HG03432 (cell line): ENCODE results near the gene POLRMT.
"Not testable (repeated sequence)": the region's sequence is repeated elsewhere in the genome, so short reads cannot be mapped to it uniquely, and the experiment has no call there.

Experiments used
- ATAC-seq: cut with Tn5 transposase; IDR thresholded peaks from one replicate; pipeline ENCODE4 v1.9.1; 2021; ENCODE audit warnings: mild to moderate bottlenecking, moderate library complexity; ENCODE audit not compliant: unreplicated experiment

Gene POLRMT

DNA sequence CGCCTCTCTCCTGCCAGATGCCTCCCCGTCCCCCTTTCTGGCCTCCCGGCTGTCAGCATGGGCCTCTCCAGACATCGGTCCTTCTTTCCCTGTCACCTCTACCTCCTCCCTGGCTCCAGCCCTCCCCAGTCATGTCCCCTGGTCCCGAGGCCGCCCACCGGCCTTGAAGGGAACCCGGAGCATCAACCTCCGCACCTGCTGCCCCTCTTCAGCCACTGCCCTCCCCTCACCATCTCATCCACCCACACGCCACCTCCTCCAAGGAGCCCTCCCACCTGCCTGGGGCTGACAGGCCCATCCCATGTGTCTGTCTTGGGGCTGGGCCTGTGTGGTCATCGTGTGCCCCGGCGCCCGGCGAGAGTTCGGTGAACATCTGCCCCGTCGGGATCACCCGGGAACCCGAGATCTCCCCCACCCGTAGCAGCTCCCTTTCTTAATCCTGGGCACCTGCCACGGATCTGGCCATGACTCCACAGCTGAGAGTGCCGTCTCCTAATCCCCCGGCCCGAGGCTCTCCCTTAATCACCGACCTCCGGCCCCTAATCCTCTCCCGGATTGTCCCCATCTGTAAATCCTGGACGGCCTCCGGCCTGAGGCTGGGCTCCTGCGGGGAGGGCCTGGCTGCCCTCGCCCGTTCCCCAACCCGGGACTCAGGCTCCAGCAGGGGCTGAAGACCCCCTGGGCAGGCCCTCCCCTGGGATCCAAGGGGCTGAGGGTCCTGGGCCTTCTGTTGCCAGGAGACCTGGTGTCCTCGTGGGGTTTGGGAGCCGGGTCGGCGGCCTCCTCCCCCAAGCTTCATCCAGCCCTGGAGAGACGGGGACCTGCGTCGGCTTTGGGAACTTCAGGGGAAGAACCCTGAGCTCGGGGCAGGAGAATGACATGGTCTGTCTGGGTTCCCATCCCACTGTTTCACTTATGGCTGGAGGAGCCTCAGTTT is 37.7 kb downstream of the POLRMT start:
- no peak for ATAC-seq

DNA sequence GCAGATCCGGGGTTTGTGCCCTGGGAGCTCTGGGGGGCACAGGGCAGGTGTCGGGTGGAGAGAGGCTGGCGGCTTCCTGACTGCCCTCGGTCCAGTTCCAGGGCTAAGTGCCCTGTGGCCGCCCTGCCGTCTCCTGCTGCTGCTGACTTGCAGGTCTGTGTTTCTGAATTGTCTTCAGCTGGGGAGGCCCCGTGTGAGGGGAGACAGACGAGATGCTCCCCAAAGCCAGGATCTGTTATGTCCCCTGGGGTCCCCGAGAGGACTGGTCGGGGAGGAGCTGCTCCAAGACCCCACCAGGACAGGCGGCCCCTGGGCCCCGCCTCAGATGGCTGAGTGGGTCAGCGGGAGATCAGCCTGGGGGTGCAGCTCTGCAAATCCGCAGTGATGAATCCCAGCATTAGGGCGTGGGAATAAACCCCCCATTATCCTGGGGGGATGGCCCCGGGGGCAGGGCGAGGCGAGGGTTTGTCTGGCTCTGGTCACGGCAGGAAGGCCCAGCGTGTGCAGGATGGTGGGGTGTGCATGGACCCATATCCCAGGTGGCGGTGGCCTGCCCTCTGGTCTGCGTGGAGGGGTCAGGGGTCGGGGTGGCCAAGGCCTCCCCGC is 39.0 kb downstream of the POLRMT start:
- ATAC-seq, result no peak

DNA sequence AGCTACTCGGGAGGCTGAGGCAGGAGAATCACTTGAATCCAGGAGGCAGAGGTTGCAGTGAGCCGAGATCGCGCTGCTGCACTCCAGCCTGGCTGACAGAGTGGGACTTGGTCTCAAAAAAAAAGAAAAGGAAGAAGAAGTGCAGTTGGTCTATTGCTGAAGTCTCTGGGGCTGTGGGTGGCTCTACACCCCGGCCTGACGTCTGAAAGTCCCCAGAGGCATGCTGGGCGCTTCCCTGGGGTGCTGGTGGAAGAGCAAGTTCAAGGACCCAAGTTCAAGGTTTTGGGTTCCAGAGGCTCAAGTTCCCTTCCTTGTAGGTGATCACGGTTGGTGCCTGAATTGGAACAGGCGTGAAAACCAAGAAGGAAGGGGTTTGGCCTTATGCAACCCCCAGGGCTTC is 39.8 kb downstream of the POLRMT start:
- no peak for ATAC-seq

DNA sequence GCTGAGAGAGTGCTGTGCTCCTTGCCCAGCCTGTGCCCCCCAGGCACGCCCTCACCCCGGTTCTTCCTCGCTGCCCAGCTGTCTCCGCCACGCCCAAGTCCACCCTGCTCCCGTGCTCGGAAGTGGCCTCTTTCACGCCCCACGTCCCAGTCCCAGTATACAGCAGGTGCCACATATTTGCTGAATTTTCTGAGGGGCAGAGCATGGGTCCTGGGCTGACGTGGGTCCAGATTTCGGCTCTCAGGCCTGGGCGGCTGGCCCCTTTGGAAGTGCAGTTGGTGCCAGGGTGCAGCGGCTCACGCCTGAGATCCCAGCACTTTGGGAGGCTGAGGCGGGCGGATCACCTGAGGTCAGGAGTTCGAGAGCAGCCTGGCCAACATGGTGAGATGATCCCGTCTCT is 40.3 kb downstream of the POLRMT start:
- no peak for ATAC-seq

DNA sequence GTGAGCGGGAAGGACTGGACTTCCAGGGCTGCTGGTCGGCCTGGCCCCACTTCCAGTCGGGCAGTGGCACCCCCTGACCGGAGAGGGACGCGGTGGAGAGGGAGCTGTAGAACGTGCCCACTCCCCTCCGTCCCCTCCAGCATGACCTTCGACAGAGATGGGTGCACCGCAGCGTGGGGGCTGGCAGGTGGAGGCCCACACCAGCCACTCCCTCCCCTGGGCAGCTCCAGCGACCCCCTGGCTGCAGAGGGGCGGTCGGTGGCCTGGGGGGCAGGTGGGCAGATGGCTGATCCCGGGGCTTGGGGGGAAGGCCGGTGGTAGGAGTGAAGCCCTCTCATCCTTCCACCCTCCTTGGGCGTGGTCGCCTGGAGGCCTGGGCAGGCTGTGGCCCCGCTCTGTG is 41.2 kb downstream of the POLRMT start:
- no peak for ATAC-seq

DNA sequence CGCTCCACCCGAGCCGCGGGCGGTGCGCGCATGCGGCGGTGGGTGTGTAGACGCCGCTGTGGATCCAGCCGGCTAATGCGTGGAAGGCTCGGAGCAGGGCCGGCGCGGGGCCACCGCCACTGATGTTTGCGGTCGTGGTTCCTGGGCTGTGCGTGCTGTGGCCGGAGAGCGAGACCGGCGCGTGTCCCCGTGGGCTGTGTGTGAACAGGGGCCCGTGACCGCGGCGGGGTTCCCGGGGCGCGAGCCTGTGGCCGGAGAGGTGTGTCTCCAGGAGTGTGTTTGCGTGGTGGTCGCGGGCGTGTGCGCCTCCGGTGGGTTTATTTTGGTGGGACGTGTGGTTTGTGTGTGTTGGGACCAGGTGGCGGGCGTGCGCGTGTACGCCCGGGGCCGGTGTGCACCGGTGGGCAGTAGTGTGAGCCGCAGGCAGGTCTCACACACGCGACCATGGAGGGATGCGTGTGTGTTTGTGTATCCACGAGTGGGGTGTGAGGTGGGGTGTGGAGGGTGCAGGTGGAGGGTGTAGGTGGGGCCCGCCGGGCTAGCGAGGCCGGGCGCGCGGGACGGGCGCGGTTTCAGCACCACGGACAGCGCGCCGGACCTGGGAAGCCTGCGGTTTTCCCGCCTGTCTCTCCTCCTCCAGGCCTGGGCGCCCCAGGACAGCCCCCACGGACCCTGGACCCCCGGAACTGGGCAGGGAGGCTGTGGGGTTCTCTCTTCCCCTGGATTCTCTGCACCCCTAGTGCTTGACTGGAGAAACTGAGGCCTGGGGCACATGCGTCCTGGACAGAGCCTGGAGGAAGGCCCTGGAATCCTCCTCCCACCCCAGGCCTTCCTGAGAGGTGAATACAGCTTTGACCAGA is 42.0 kb downstream of the POLRMT start:
- no peak for ATAC-seq

DNA sequence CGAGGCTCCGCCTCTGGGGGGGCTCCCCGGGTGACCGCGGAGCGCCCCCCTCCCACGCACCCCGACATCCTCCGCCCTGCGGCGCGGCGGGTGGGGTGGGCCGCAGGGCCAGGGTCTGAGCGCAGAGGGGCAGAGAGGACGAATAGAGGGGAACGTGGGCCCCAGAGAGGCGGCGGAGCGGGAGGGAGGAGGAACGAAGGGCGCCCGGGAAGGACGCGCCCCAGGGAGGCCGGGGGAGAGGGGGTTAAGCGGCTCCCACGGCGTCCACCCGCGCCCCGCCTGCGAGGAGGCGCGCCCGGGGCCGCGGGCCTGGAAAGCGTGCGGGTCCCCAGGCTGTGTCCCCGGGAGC is 42.6 kb downstream of the POLRMT start:
- ATAC-seq, result no peak

DNA sequence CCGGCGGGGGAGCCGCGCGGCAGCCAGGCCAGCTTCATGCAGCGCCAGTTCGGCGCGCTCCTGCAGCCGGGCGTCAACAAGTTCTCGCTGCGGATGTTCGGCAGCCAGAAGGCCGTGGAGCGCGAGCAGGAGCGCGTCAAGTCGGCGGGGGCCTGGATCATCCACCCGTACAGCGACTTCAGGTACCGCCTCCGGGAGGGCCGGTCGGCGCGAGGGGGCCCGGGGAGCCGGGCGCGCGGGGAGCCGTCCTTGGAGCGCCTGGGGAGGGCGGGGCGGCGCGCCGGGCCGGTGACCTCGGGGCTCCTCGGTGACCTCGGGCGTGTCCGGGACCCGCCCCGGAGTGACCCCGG is 43.0 kb downstream of the POLRMT start:
- no peak for ATAC-seq

DNA sequence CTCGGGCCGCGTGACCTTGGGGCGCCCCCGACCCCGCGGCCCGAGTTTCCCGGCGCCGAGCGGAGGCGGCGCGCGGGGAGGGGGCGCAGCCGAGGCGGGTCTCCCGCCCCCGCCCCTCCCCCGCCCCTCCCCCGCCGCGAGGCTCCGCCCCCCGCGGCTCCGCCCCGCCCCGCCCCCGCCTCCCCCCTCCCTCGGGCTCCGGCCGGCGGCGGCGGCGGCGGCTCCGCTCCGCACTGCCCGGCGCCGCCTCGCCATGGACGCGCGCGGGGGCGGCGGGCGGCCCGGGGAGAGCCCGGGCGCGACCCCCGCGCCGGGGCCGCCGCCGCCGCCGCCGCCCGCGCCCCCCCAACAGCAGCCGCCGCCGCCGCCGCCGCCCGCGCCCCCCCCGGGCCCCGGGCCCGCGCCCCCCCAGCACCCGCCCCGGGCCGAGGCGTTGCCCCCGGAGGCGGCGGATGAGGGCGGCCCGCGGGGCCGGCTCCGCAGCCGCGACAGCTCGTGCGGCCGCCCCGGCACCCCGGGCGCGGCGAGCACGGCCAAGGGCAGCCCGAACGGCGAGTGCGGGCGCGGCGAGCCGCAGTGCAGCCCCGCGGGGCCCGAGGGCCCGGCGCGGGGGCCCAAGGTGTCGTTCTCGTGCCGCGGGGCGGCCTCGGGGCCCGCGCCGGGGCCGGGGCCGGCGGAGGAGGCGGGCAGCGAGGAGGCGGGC is 43.5 kb downstream of the POLRMT start, which contains the start of gene HCN2:
TSS of gene HCN2 (plus strand) at position 189 of the 703 bp plus-strand sequence. CDS start at position 254, 65 bp downstream.
- no peak for ATAC-seq

DNA sequence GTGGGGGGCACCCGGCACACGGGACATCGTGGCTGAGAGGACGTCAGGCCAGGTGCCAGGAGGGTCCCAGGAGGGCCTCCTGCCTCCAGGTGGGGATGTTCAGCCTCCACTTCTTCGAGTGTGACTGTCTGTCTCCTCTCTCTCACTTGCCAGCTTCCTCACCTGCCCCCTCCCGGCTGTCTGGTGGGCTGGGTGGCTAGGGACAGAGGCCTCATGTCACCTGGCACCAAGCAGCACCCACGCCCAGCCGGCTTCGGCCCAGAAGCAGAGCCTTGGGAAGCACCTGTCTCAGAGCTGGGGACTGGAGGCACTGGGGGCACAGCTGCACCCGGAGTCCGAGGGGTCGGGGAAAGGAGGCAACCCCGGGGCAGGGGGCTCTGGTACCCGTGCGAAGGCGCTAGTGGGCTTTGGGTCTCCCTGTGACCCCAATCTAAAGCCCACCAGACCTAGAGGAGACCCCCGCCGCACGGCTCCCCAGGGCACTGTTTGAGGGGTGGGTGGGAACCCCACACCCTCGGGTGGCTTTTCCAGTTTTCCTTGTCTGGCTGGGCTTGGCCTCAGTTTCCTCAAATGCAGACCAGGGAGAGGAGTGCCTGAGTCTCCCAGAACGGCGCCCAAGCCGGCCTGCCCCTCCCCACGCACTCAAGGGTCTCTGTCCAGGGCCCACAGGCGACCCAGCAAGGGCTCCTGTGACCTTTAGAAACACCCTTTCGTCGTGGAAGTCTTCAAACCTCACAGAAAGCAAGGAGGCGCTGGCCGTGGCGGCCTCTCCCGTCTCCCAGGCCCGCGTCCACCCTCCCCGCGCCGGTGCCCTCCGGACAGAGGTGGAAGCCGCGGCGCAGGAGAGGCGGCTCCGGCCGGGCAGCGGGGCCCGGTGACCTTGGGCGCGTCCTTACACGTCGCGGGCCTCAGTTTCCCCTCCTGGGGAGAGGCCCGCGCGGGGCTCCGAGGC is 44.3 kb downstream of the POLRMT start:
- no peak for ATAC-seq

DNA sequence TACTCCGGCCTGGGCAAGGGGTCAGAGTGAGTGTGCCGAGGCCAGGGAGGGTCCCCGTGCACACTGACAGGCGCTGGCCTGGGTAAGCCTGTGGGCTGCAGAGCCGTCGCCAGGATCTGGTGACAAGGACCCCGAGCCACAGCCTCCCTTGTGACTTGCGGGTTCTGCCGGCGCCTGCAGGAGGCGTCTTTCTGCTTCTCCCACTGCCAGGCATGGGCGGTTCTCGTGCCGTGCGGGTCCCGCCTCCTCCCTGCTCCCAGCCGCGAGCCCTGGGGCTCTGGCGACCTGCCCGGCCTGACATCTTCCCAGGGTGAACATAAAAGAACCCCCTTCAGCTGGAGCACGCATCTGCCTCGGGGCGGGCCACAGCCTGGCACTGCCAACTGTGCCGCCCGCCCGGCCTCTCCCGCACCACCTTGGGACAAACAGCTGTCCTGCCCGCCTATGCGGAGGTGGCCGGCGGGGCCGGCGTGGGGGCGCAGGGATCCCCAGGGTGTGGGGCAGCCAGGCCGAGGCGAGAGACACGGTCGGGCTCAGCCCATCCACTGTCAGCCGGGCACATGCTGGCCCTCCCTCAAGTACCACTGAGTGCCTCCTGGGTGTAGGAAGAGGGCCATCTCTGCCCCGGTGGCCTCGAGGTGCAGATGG is 45.1 kb downstream of the POLRMT start:
- ATAC-seq, result no peak

DNA sequence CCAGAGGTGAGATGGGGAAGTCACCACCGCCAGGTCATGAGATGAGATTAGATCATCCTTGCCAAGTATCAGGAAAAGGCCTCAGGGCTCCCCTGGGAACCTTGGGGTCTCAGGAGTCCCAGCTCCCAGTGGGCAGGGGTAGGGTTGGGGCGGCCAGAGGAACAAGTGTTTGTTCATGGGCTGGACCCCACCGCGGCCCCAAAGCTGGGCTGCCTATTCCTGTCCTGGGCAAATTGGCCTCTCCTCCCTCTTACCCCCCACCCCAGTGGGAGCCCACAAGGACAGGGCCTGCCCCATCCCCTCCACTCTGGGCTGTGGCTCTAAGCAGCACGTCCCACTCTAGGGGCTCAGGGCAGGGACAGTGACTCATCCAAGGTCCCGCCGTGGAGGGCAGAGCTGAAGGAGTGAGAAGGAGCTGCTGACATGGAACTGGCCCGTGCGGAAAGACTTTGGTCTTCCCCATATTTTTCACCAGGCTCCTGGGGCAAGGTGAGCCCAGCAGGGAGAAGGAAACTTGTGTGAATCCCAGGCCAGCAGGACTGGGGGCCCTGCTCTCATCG is 47.7 kb downstream of the POLRMT start:
- ATAC-seq, result no peak

DNA sequence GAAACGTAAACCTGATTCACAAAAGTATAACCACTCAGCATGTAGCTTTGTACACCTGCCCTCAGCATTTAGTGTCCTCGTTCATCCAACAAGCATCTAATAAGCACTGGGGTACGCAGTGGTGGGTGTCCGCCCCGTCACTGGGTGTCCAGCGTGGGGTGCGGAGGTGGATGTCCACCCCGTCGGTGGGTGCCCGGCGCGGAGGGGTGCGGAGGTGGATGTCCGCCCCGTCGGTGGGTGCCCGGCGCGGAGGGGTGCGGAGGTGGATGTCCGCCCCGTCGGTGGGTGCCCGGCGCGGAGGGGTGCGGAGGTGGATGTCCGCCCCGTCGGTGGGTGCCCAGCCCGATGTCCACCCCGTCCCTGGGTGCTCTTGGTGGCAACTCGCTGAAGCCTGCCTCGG is 48.2 kb downstream of the POLRMT start:
- ATAC-seq, result not testable (repeated sequence)

DNA sequence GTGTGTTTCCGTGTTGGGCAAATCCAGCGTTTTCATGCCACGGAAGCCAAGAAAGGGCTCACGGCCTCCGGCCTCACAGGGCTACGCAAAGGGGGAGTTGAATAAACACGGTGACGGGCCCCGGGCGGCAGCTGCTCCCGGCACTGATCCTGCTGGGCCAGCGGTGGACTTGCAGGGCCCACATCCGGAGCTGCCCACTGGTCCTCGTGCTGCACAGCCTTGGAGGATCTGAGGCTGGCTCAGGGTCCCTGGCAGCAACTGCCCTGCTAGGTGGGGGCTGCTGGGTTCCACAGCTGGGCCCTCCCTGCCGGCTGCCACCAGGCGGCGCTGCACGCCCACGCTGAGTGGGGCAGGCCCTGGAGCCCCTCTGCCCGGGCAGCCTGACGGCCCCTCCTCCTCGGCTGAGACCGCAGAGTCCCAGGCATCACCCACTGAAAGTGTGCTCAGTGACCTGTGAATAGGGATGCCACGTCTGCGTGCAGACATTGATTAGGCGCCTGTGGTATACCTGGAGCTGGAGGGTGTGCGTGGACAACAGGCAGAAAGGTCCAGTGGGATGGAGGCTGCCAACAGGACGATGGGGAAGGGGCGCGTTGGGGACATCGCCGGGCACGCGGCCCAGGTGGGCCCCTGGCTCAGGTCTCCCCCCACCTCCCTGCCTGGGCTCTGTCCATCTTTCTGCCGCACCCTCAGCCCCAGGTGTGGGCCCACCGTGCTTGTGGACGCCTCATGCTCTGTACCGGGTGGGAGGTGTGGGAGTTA is 48.9 kb downstream of the POLRMT start:
- ATAC-seq, result no peak

DNA sequence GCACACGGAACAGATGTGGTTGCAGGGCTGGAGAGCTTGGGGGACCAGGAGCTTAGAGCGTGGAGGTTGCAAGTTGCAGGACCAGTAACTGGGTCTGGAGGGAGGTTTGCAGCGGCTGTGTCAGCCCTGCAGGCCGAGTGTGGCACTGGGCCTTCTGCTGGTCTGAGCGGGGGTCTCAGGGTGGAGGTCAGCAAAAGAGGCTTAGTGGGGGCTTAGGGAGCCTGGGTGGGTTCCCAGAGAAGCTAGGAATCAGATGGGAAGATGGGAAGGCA is 49.4 kb downstream of the POLRMT start:
- no peak for ATAC-seq

DNA sequence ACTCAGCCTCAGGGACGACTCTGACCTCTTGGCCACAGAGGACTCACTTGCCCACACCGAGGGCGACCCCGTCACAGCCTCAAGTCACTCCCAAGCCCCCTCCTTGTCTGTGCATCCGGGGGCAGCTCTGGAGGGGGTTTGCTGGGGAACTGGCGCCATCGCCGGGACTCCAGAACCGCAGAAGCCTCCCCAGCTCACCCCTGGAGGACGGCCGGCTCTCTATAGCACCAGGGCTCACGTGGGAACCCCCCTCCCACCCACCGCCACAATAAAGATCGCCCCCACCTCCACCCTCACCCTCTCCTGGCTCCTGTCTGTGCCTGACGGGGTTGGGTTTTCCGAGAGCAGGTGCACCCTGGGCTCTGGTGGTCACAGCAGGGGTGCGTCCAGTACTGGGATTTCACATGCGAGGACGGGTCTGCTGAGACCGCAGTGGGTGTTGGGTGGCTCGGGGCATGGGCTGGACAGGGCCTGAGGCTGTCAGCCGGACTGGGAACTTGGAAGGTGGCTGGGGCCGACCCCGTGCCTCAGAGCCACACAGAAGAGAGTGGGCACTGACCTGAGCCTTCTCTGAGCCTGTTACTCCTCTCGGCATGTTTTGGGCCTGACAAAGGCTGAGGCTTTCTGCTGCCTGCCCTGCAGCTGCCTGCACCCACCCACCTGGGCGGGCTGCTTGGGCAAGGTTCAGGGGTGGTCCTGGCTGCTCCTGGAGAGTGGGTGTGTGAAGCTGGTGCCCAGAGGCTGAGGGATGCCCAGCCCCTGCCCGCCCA is 50.0 kb downstream of the POLRMT start:
- no peak for ATAC-seq

DNA sequence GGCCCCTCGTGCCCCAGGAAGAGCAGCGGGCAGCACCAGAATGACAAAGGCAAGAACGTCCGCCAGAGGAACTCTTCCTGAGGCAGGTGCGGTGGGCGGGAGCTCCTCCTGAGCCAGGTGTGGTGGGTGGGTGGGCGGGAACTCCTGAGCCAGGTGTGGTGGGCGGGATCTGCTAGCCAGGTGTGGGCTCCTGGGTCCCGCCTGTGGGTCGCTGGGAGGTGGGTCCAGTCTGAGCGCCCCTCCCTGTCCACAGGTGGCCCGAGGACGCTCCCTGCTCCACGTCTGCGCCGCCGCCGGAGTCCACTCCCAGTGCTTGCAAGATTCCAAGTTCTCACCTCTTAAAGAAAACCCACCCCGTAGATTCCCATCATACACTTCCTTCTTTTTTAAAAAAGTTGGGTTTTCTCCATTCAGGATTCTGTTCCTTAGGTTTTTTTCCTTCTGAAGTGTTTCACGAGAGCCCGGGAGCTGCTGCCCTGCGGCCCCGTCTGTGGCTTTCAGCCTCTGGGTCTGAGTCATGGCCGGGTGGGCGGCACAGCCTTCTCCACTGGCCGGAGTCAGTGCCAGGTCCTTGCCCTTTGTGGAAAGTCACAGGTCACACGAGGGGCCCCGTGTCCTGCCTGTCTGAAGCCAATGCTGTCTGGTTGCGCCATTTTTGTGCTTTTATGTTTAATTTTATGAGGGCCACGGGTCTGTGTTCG is 50.7 kb downstream of the POLRMT start:
- ATAC-seq, result no peak
